GM19025 (cell line): Measurements from ENCODE around the gene PRKCE.

Experiments used
- ATAC-seq: cut with Tn5 transposase; IDR thresholded peaks from one replicate; pipeline ENCODE4 v1.9.1; 2021; ENCODE audit warnings: mild to moderate bottlenecking, low read depth, moderate library complexity; ENCODE audit not compliant: unreplicated experiment

The PRKCE gene

GRCh38 chr2:45946023-45946422 lies 294.5 kb downstream of the PRKCE start:
- ATAC-seq: no peak

GRCh38 chr2:45950606-45951005 lies 299.1 kb downstream of the PRKCE start:
- ATAC-seq: no peak

GRCh38 chr2:45951025-45951727 lies 299.7 kb downstream of the PRKCE start:
- no peak for ATAC-seq

- ATAC-seq: no peak
Observed at GRCh38 chr2:45952591-45952990, 301.1 kb downstream of the PRKCE start.

GRCh38 chr2:45953376-45954027 lies 302.0 kb downstream of the PRKCE start:
- ATAC-seq: no peak

GRCh38 chr2:45954233-45954850 lies 302.9 kb downstream of the PRKCE start:
- no peak for ATAC-seq

- ATAC-seq: no peak
Observed at GRCh38 chr2:45957533-45958227, 306.2 kb downstream of the PRKCE start.

GRCh38 chr2:45960057-45960863 lies 308.8 kb downstream of the PRKCE start:
- no peak for ATAC-seq

GRCh38 chr2:45962177-45962921 lies 310.9 kb downstream of the PRKCE start:
- no peak for ATAC-seq

GRCh38 chr2:45963816-45964215 lies 312.3 kb downstream of the PRKCE start:
- ATAC-seq: no peak

- ATAC-seq: no peak
Observed at GRCh38 chr2:45964223-45964841, 312.9 kb downstream of the PRKCE start.

GRCh38 chr2:45964906-45965305 lies 313.4 kb downstream of the PRKCE start:
- no peak for ATAC-seq

GRCh38 chr2:45965871-45966498 lies 314.5 kb downstream of the PRKCE start:
- no peak for ATAC-seq

GRCh38 chr2:45968946-45969584 lies 317.6 kb downstream of the PRKCE start:
- no peak for ATAC-seq

- no peak for ATAC-seq
Observed at GRCh38 chr2:45973426-45973825, 322.0 kb downstream of the PRKCE start.

GRCh38 chr2:45974056-45974455 lies 322.6 kb downstream of the PRKCE start:
- peak; percentile 74 for ATAC-seq

- peak; percentile 60 for ATAC-seq
Observed at GRCh38 chr2:45974762-45975408, 323.4 kb downstream of the PRKCE start.
